Psoas muscle (tissue), 8 donors: ENCODE measurements around the gene ZNF616. TPM values are rescaled to one million over a fixed set of nuclear protein-coding genes. Genes with fewer than 3 reads are reported as not detected.

ENCODE experiments used
- ATAC-seq, 4 donors: fragments of 200-7000 bp; cut with Tn5 transposase; one replicate each; pipeline ENCODE4 v1.9.1; 2020; ENCODE audit warnings: moderate library complexity in 3 of 4, mild to moderate bottlenecking in 2 of 4
- DNase-seq, 2 donors: peaks; one replicate each; pipeline ENCODE4 v3.0.0-alpha.2; 2020
- H3K27ac ChIP-seq: fragments of 200-600 bp; one replicate; pipeline ENCODE4 v1.8.0; 2022
- H3K27me3 ChIP-seq, 3 donors: fragments of 200-600 bp in 1 of 3; one replicate each; pipeline versions ENCODE4 v1.6.1 to v1.8.0; 2013 to 2022; ENCODE audit warnings: low read length in 2 of 3, mild to moderate bottlenecking in 2 of 3, moderate library complexity in 1 of 3; ENCODE audit not compliant: insufficient read depth in 3 of 3
- H3K36me3 ChIP-seq, 2 donors: fragments of 200-600 bp in 1 of 2; one replicate each; pipeline versions ENCODE4 v1.6.1 to v1.8.0; 2013 to 2022; ENCODE audit warnings: low read depth in 1 of 2, mild to moderate bottlenecking in 1 of 2, moderate library complexity in 1 of 2; ENCODE audit not compliant: insufficient read depth in 1 of 2
- H3K4me1 ChIP-seq: fragments of 200-600 bp; one replicate; pipeline ENCODE4 v1.8.0; 2022
- H3K4me3 ChIP-seq: fragments of 200-600 bp; one replicate; pipeline ENCODE4 v1.8.0; 2022; ENCODE audit warnings: mild to moderate bottlenecking
- H3K9me3 ChIP-seq: fragments of 200-600 bp; one replicate; pipeline ENCODE4 v1.8.0; 2022
- CTCF ChIP-seq: fragments of 200-600 bp; IDR thresholded peaks from one replicate; pipeline ENCODE4 v1.8.0; 2022; ENCODE audit warnings: antibody characterized with exemption
- WGBS, 3 donors: extraction: QIAGEN DNeasy Blood & Tissue Kit; methylation state at CpG; one replicate each; pipeline versions ENCODE4 v1.1.6 to v1.1.7; 2013; 5-methylcytosine and 5-hydroxymethylcytosine counted together
- intact Hi-C, 2 donors: fragments of 100-400 bp; cut with DNase I; formaldehyde crosslinking; loops; one replicate each; pipeline versions ENCODE4 v1.11.0 to v1.14.2; 2022
- polyA plus RNA-seq, 3 donors: library from polyadenylated mRNA; stranded (reverse); fragments of 200-250 nt; gene quantifications; one replicate each; pipeline ENCODE4 v1.2.3, GENCODE V29; 2013
- total RNA-seq, 4 donors: library from RNA; stranded (reverse); fragmentation: NEBNext Ultra II Directional in 2 of 4; extraction: Animal tissue kit (Norgen Biotek cat#: 25700) in 2 of 4; gene quantifications; one replicate each; pipeline versions ENCODE4 v1.2.1 to v1.2.4, GENCODE V29; 2021 to 2023
- donor health status: healthy with polysubstance abuse.
- donor health status: DM: no; HTN: no; CAD: no; lungs with moderate emphysema.
- donor health status: Bipolar disorder and iron deficiency.
- donor health status: healthy.
- donor health status: DM: yes; HTN: yes; CAD: no.
- donor health status: DM: no; HTN: no; CAD: no.
- donor health status: DM: no; HTN: no; CAD: no.
- donor health status: DM: yes; HTN: yes; CAD: no.

The ZNF616 gene
- total and polyA plus RNA-seq, 7 donors, result 1.5 to 6.2 (median 3.6) TPM

- 97 to 98% (median 97%) methylated on average over 12 of the region's 12 CpGs for WGBS, 3 donors
- intact Hi-C loops, result no loop called here
- TF ChIP-seq CTCF, result no peak
- Histone ChIP-seq H3K27ac (no peak overlapping the region), H3K4me1 (no peaks in the 10 kb centered on the region), H3K36me3 (peaks cover 26 to 44% of the 10 kb centered on the region in 2 donors), H3K27me3 (no peaks in the 10 kb centered on the region), H3K9me3 (peaks cover 100% of the 10 kb centered on the region), H3K4me3 (no peak overlapping the region)
- ATAC-seq (no peak), DNase-seq (no peak)
Observed at GRCh38 chr19:52115526-52116053, 24.1 kb downstream of the ZNF616 start.

DNA sequence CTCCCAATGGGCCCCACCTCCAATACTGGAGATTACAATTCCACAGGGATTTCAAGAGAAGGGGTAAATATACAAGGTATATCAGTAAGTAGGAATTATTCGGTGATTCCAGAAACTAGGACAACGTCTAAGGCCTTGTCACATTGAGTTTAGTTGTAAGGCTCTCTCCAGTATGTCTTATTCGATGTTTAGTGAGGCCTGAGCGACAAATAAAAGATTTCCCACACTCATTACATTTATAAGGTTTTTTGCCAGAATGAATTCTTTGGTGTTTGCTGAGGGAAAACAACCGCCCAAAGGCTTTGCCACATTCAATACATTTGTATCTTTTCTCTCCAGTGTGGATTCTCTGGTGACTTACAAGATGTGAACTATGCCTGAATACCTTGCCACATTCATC, 25.0 kb downstream of the ZNF616 start:
- no peak for TF ChIP-seq CTCF
- 96 to 98% (median 97%) methylated on average over 5 of the region's 5 CpGs for WGBS, 3 donors
- H3K36me3 ChIP-seq, result peaks cover 26 to 36% of the 10 kb centered on the region in 2 donors
- H3K9me3 ChIP-seq, result peaks cover 100% of the 10 kb centered on the region
- H3K27ac ChIP-seq, result no peak overlapping the region
- intact Hi-C loops, result no loop called here
- no peaks in the 10 kb centered on the region for H3K4me1 ChIP-seq
- ATAC-seq (no peak), DNase-seq (no peak)
- H3K27me3 ChIP-seq, result no peaks in the 10 kb centered on the region
- H3K4me3 ChIP-seq, result no peak overlapping the region

DNA sequence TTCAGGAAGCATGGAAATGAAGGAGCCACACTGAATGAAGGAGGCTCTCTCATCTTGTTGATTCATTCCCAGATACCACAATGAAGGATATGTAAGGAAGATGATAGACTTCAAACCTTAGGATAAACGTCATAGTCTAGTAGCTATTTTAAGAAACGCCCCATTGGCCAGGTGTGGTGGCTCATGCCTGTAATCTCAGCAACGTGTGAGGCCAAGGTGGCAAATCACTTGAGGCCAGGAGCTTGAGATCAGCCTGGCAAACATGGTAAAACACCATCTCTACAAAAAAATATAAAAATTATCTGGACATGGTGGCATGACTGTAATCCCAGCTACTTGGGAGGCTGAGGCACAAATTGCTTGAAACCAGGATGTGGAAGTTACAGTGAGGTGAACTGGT, 27.1 kb downstream of the ZNF616 start:
- TF ChIP-seq CTCF, result no peak
- WGBS, 3 donors, result 68 to 90% (median 79%) methylated on average over 3 of the region's 3 CpGs
- intact Hi-C loops, result no loop called here
- ATAC-seq (no peak), DNase-seq (no peak)
- Histone ChIP-seq H3K27ac (no peak overlapping the region), H3K9me3 (peaks cover 97% of the 10 kb centered on the region), H3K4me1 (no peaks in the 10 kb centered on the region), H3K4me3 (no peak overlapping the region), H3K36me3 (peaks cover 17 to 22% of the 10 kb centered on the region in 2 donors), H3K27me3 (no peaks in the 10 kb centered on the region)

- H3K36me3 ChIP-seq, result peaks cover 4 to 9% of the 10 kb centered on the region in 2 donors
- no peaks in the 10 kb centered on the region for H3K27me3 ChIP-seq
- intact Hi-C loops, result no loop called here
- H3K9me3 ChIP-seq, result peaks cover 85% of the 10 kb centered on the region
- no peak for ATAC-seq
- no peak for DNase-seq
- H3K4me1 ChIP-seq, result no peaks in the 10 kb centered on the region
- no peak overlapping the region for H3K27ac ChIP-seq
- WGBS, 3 donors, result 75 to 89% (median 86%) methylated on average over 6 of the region's 6 CpGs
- no peak overlapping the region for H3K4me3 ChIP-seq
- TF ChIP-seq CTCF, result no peak
Observed at GRCh38 chr19:52110780-52111179, 29.0 kb downstream of the ZNF616 start.

DNA sequence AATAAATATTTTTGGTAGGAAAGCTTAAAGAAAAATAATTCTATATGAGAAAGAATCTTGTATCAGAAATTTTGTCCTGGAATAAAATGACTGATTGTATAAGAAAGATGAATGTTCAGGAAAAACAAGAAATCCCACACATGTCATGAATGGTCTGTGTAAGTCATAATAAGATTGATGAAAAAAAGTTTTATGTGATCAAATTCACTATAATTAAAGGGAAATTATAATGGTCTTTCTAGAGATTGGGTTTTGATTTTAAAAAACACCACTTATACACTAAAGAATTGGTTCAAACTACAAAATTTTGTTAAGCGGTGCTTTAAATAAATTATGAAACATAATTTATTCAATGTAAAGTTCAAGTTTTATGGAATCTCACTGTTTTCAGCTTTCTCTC, 37.0 kb downstream of the ZNF616 start:
- ATAC-seq (no peak), DNase-seq (no peak)
- Histone ChIP-seq H3K27ac (no peak overlapping the region), H3K36me3 (no peaks in the 10 kb centered on the region), H3K9me3 (peaks cover 56% of the 10 kb centered on the region), H3K4me3 (no peak overlapping the region), H3K4me1 (no peaks in the 10 kb centered on the region), H3K27me3 (no peaks in the 10 kb centered on the region)
- intact Hi-C loops, result no loop called here
- 97 to 100% (median 98%) methylated on average over 1 of the region's 1 CpG for WGBS, 3 donors
- no peak for TF ChIP-seq CTCF
